Fibroblast of peridontal ligament (primary cell): ENCODE measurements around the gene PCDHB11.
"Not testable (repeated sequence)": the region's sequence is repeated elsewhere in the genome, so short reads cannot be mapped to it uniquely, and the experiment has no call there.

Experiments used
- DNase-seq: peaks from one replicate; pipeline ENCODE4 v3.0.0-alpha.2; 2010; ENCODE audit errors: extremely low read depth

Gene PCDHB11

GRCh38 chr5:141236516-141237313 is 37.3 kb downstream of the PCDHB11 start:
- DNase-seq, result no peak

GRCh38 chr5:141241496-141241895 is 42.1 kb downstream of the PCDHB11 start:
- DNase-seq, result no peak

- peak; percentile 4 for DNase-seq
These were observed 45.9 kb downstream of the PCDHB11 start, which contains the start of gene PCDHB15 for GRCh38 chr5:141245250-141245717. Gene PCDHB15 (plus strand): TSS chr5:141245395. CDS start chr5:141245579, 184 bp downstream.

- not testable (repeated sequence) for DNase-seq
These were observed 47.5 kb downstream of the PCDHB11 start for GRCh38 chr5:141246971-141247370.

GRCh38 chr5:141247434-141247833 is 48.0 kb downstream of the PCDHB11 start:
- not testable (repeated sequence) for DNase-seq

GRCh38 chr5:141250576-141250975 is 51.1 kb downstream of the PCDHB11 start:
- no peak for DNase-seq
